Endothelial cell (in vitro differentiated cells): ENCODE results near the gene ATMIN. TPM values are rescaled to one million over a fixed set of nuclear protein-coding genes. Genes with fewer than 3 reads are reported as not detected.

Source experiments
- DNase-seq: peaks from one replicate; pipeline ENCODE4 v3.0.0; 2021; ENCODE audit warnings: low spot score
- H3K27ac Mint-ChIP-seq: one replicate; pipeline ENCODE4 v1.8.0; 2021; ENCODE audit warnings: mixed read lengths, inconsistent platforms; ENCODE audit not compliant: unreplicated experiment
- H3K27me3 Mint-ChIP-seq: one replicate; pipeline ENCODE4 v1.8.0; 2021; ENCODE audit warnings: mild to moderate bottlenecking, moderate library complexity, mixed read lengths, inconsistent platforms; ENCODE audit not compliant: unreplicated experiment
- H3K36me3 Mint-ChIP-seq: one replicate; pipeline ENCODE4 v1.8.0; 2021; ENCODE audit warnings: mild to moderate bottlenecking, low read depth, mixed read lengths, inconsistent platforms; ENCODE audit not compliant: unreplicated experiment
- H3K4me1 Mint-ChIP-seq: one replicate; pipeline ENCODE4 v1.8.0; 2021; ENCODE audit warnings: mild to moderate bottlenecking, mixed read lengths, inconsistent platforms; ENCODE audit not compliant: unreplicated experiment
- H3K4me3 Mint-ChIP-seq: one replicate; pipeline ENCODE4 v1.8.0; 2021; ENCODE audit warnings: mild to moderate bottlenecking, mixed read lengths, inconsistent platforms; ENCODE audit not compliant: unreplicated experiment
- H3K9me3 Mint-ChIP-seq: one replicate; pipeline ENCODE4 v1.8.0; 2021; ENCODE audit warnings: mixed read lengths, inconsistent platforms; ENCODE audit not compliant: unreplicated experiment
- total RNA-seq: library from RNA; stranded (reverse); fragmentation: NEBNext Ultra II Directional; extraction: Animal tissue kit (Norgen Biotek cat#: 25700); gene quantifications from one replicate; pipeline ENCODE4 v1.2.1, GENCODE V29; 2021; ENCODE audit not compliant: unreplicated experiment
- TF ChIP-seq, protein P1 (sequence below): fragments of 200-600 bp; sonication (generic); IDR thresholded peaks from one replicate; pipeline ENCODE4 v1.5.0; 2021; ENCODE audit warnings: antibody characterized with exemption; ENCODE audit not compliant: unreplicated experiment

Gene ATMIN
- total RNA-seq, 1 donor from 2014 or later = 33.2 TPM

DNA sequence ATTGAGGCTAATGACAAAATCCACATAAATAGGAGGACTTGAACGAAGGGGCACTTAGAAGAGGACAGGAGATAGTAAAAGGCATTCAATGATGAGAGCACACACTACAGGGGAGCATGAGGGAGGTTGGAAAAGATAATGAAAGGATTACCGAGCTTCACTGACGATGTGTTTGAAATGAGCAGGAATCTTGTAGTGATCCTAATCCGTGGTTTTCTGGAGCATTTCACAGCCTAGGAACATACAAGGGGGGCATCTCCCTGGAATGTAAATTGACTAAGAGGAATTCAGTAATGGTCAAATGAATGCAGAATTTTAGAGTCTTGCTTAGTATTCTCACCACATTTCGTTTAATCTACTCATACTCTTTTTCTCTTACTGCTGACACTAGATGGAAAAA, 5.2 kb downstream of the ATMIN start:
- no peak for DNase-seq
- Mint-ChIP-seq H3K9me3 (no peaks in the 10 kb centered on the region), H3K36me3 (peaks cover 37% of the 10 kb centered on the region), H3K27me3 (no peaks in the 10 kb centered on the region), H3K27ac (no peak overlapping the region), H3K4me1 (peaks cover 15% of the 10 kb centered on the region), H3K4me3 (no peak overlapping the region)
- TF ChIP-seq, protein P1, sequence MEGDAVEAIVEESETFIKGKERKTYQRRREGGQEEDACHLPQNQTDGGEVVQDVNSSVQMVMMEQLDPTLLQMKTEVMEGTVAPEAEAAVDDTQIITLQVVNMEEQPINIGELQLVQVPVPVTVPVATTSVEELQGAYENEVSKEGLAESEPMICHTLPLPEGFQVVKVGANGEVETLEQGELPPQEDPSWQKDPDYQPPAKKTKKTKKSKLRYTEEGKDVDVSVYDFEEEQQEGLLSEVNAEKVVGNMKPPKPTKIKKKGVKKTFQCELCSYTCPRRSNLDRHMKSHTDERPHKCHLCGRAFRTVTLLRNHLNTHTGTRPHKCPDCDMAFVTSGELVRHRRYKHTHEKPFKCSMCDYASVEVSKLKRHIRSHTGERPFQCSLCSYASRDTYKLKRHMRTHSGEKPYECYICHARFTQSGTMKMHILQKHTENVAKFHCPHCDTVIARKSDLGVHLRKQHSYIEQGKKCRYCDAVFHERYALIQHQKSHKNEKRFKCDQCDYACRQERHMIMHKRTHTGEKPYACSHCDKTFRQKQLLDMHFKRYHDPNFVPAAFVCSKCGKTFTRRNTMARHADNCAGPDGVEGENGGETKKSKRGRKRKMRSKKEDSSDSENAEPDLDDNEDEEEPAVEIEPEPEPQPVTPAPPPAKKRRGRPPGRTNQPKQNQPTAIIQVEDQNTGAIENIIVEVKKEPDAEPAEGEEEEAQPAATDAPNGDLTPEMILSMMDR = no peak

DNA sequence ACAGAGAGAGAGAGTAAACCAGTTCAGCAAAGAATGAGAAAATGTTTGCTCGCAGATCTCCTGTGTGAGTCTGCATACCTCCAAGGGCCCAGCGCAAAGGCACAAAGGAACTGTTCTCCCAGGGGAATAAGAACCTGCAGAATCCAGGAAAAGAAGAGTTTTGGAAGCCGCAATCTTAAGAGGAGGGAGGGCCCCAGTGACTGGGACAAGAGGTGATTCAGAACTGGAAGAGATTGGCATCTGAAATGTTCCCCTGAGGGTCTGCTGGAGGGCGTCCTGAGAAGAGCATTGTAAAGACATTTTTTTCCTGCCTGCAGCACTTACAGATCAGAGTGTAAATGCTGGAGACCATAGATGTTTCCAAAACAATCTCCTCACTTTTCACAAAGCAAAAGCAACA, 6.1 kb downstream of the ATMIN start:
- H3K4me1 Mint-ChIP-seq = peaks cover 12% of the 10 kb centered on the region
- TF ChIP-seq, protein P1 = no peak
- H3K27ac Mint-ChIP-seq = no peak overlapping the region
- no peaks in the 10 kb centered on the region for H3K27me3 Mint-ChIP-seq
- H3K9me3 Mint-ChIP-seq = no peaks in the 10 kb centered on the region
- H3K4me3 Mint-ChIP-seq = no peak overlapping the region
- DNase-seq = no peak
- peaks cover 37% of the 10 kb centered on the region for H3K36me3 Mint-ChIP-seq

DNA sequence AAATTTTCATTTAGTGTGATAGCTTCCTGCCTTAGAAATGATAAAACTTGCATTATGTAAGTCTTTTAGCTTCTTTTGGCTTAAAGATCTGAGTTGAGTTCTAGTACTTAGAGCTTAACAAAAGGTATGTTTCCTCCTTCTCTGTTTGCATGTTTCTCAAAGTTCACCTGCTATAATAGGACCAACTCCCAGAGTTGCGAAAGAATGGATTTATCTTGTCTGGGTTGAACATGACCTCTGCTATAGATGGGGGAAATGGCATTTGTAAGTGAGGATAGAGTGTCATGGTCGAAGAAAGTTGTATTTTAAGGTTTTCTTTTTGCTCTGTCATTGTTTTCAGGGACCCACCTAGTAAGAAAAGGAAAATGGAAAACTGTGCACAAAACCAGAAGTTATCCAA, 7.2 kb downstream of the ATMIN start:
- no peaks in the 10 kb centered on the region for H3K27me3 Mint-ChIP-seq
- no peak overlapping the region for H3K27ac Mint-ChIP-seq
- TF ChIP-seq, protein P1 = no peak
- H3K4me3 Mint-ChIP-seq = no peak overlapping the region
- no peaks in the 10 kb centered on the region for H3K9me3 Mint-ChIP-seq
- DNase-seq = no peak
- peaks cover 33% of the 10 kb centered on the region for H3K36me3 Mint-ChIP-seq
- H3K4me1 Mint-ChIP-seq = peaks cover 3% of the 10 kb centered on the region

DNA sequence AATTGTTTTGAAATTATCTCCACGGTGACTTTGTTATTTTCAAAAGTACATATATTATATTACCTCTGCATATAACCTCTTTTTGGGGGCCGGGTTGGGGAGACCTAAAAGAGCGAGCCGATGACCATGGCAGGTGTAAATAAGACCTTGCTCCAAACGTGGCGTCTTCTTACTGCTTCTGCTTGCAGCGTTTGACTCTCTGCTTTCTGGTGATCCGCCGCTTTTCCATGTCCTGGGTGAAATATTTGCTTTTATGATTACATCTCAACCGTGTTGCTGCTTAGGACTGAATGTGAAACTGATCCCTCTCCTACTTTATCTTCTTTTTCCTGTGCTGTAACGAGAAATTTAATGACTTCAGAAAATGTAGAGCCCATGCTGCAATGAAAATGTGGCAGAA, 18.1 kb downstream of the ATMIN start:
- H3K4me3 Mint-ChIP-seq = no peak overlapping the region

DNA sequence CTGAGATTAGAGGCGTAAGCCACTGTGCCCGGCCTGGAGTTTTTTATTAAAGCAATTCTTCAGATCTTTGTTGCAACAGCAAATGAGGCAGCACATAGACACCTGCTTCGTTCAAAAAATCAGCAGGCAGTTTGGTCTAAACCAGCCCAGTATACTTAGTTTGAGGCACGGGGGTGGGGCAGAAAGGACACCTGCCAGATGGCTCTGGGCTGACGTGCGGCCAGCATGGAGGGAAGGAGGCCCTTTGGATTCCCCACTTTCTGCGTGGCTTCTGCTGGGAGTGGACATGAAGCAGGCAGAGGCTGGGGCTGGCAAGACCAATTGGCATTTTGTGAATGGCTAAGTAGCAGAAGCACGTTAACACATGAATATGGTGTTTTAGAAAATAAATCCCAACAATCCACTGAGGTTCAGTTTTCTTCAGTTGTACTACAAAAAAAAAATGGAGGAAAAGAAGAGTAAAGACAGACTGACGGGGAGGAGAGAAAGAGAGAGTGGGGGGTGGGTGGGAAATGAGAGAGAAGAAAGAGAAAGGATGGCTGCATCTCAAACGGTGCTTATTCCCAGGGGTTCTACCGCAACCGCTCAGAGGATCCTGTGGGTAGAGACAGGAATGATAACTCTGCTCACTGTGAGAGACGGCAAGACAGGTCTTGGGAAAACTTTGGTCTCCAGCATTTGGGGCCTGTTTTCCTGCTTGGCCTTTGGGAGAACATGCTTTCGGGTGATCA, 25.1 kb downstream of the ATMIN start:
- Mint-ChIP-seq H3K4me3 (no peak overlapping the region), H3K36me3 (no peaks in the 10 kb centered on the region), H3K27ac (no peak overlapping the region), H3K4me1 (no peaks in the 10 kb centered on the region), H3K27me3 (peaks cover 2% of the 10 kb centered on the region), H3K9me3 (no peaks in the 10 kb centered on the region)
- DNase-seq = no peak
- TF ChIP-seq, protein P1 = no peak

More for the DNA sequence above, 18.1 kb downstream of the ATMIN start:
- H3K4me1 Mint-ChIP-seq = no peaks in the 10 kb centered on the region
- no peak overlapping the region for H3K27ac Mint-ChIP-seq
- no peaks in the 10 kb centered on the region for H3K9me3 Mint-ChIP-seq
- H3K36me3 Mint-ChIP-seq = peaks cover 6% of the 10 kb centered on the region
- no peak for DNase-seq
- H3K27me3 Mint-ChIP-seq = peaks cover 2% of the 10 kb centered on the region
- TF ChIP-seq, protein P1 = no peak
